CD4-positive, alpha-beta memory T cell (primary cell): ENCODE data around the gene SHH. TPM values are rescaled to one million over a fixed set of nuclear protein-coding genes. Genes with fewer than 3 reads are reported as not detected.

Experiments
- CTCF ChIA-PET: fragments of 350-600 bp; sonication (Branson Sonifier 250); formaldehyde crosslinking; loops from one replicate; lab custom pipeline; 2021; ENCODE audit warnings: inconsistent platforms; ENCODE audit not compliant: partially characterized antibody; lab: Charles Lee
- POLR2A ChIA-PET: fragments of 350-600 bp; sonication (Branson Sonifier 250); formaldehyde crosslinking; loops from one replicate; lab custom pipeline; 2021; ENCODE audit not compliant: partially characterized antibody; lab: Charles Lee
- DNase-seq, 5 donors: peaks; one replicate each; pipeline versions ENCODE4 v3.0.0 to v3.0.0-alpha.2; 2020 to 2022; ENCODE audit warnings: mixed read lengths in 1 of 5
- H3K27ac ChIP-seq: one replicate; pipeline ENCODE4 v1.7.0; 2013; ENCODE audit warnings: low read depth, low read length
- H3K27me3 ChIP-seq: 2 replicates; pipeline ENCODE4 v1.7.0; 2013; ENCODE audit warnings: mild to moderate bottlenecking, low read length, moderate library complexity; ENCODE audit not compliant: insufficient read depth
- H3K36me3 ChIP-seq: 2 replicates; pipeline ENCODE4 v1.7.0; 2013; ENCODE audit warnings: mild to moderate bottlenecking, low read length, moderate library complexity; ENCODE audit not compliant: insufficient read depth
- H3K4me1 ChIP-seq: 2 replicates; pipeline ENCODE4 v1.7.0; 2013; ENCODE audit warnings: mild to moderate bottlenecking, low read length, moderate library complexity; ENCODE audit not compliant: insufficient read depth
- H3K4me3 ChIP-seq, 2 donors: one replicate each; pipeline ENCODE4 v1.7.0; 2013; ENCODE audit warnings: low read length in 2 of 2, mild to moderate bottlenecking in 1 of 2
- H3K9me3 ChIP-seq, 2 donors: one replicate each; pipeline ENCODE4 v1.7.0; 2013; ENCODE audit warnings: low read length in 2 of 2, control low read depth in 1 of 2; ENCODE audit not compliant: control insufficient read depth in 1 of 2
- H3K27ac Mint-ChIP-seq, 7 donors: one replicate each; pipeline ENCODE4 v1.8.0; 2020 to 2021; ENCODE audit warnings: mixed read lengths in 7 of 7, mild to moderate bottlenecking in 6 of 7, inconsistent platforms in 3 of 7, moderate library complexity in 3 of 7
- H3K27me3 Mint-ChIP-seq, 2 donors: one replicate each; pipeline ENCODE4 v1.8.0; 2020 to 2021; ENCODE audit warnings: mixed read lengths in 2 of 2
- H3K36me3 Mint-ChIP-seq, 2 donors: one replicate each; pipeline ENCODE4 v1.8.0; 2020 to 2021; ENCODE audit warnings: mixed read lengths in 2 of 2, inconsistent platforms in 1 of 2, mild to moderate bottlenecking in 1 of 2
- H3K4me1 Mint-ChIP-seq, 4 donors: one replicate each; pipeline ENCODE4 v1.8.0; 2020 to 2021; ENCODE audit warnings: mixed read lengths in 4 of 4, mild to moderate bottlenecking in 1 of 4
- H3K4me3 Mint-ChIP-seq, 8 donors: one replicate each; pipeline ENCODE4 v1.8.0; 2020 to 2021; ENCODE audit warnings: mixed read lengths in 8 of 8, mild to moderate bottlenecking in 7 of 8, moderate library complexity in 6 of 8, inconsistent platforms in 3 of 8
- H3K9me3 Mint-ChIP-seq, 8 donors: one replicate each; pipeline ENCODE4 v1.8.0; 2020 to 2021; ENCODE audit warnings: mixed read lengths in 8 of 8, mild to moderate bottlenecking in 5 of 8, inconsistent platforms in 3 of 8, moderate library complexity in 1 of 8
- intact Hi-C: fragments of 100-400 bp; cut with micrococcal nuclease; formaldehyde crosslinking; loops from one replicate; pipeline ENCODE4 v1.15.1; 2023
- polyA plus RNA-seq, 2 donors: library from polyadenylated mRNA; unstranded; fragments of 300-500 nt; fragmentation: Illumina TruSeq; gene quantifications; one replicate each; pipeline ENCODE4 v1.2.3, GENCODE V29; 2021
- total RNA-seq, 2 experiments: library from RNA; stranded (reverse); gene quantifications; one replicate each; pipeline ENCODE4 v1.2.3, GENCODE V29; 2021

SHH gene
- total and polyA plus RNA-seq, 4 experiments from 2014 or later = 0.03 TPM; not detected in 3

GRCh38 chr7:155846936-155847335, 34.7 kb upstream of the SHH start:
- ChIA-PET CTCF (no interaction called here), POLR2A (no interaction called here)
- intact Hi-C loops = no loop called here
- no peaks in the 10 kb centered on the region for H3K4me1 Mint-ChIP-seq
- H3K36me3 Mint-ChIP-seq = no peaks in the 10 kb centered on the region
- H3K4me1 ChIP-seq = no peaks in the 10 kb centered on the region
- no peaks in the 10 kb centered on the region for H3K27me3 ChIP-seq
- no peaks in the 10 kb centered on the region for H3K36me3 ChIP-seq
- DNase-seq = no peak
- H3K27ac Mint-ChIP-seq = no peak overlapping the region
- H3K27me3 Mint-ChIP-seq = peaks cover 0 to 5% of the 10 kb centered on the region in 2 donors
- H3K27ac ChIP-seq = no peak overlapping the region
- no peak overlapping the region for H3K4me3 ChIP-seq
- no peak overlapping the region for H3K4me3 Mint-ChIP-seq
- no peaks in the 10 kb centered on the region for H3K9me3 ChIP-seq
- H3K9me3 Mint-ChIP-seq = no peaks in the 10 kb centered on the region

DNA sequence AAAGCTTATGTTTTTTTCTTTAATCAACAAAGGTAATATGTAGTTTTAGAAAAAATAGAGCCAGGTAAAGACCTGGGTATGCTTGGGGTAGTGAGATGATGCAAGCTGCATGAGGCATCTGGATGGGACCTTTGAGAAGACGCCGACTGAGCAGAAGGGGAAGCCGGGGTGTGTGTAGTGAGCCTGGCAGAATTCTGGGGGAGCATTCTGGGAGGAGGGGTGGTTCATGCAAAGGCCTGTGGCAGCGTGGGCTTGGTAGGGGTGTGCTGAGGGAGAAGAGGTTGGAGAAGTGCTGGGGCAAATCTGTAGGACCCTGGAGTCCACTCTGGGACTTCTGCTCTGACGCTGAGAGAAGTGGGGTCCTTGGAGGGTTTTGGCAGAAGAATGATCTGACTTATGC, 33.9 kb upstream of the SHH start:
- no peak for DNase-seq
- Mint-ChIP-seq H3K9me3 (no peaks in the 10 kb centered on the region), H3K36me3 (no peaks in the 10 kb centered on the region), H3K27ac (no peak overlapping the region), H3K4me3 (no peak overlapping the region), H3K4me1 (no peaks in the 10 kb centered on the region), H3K27me3 (peaks cover 0 to 5% of the 10 kb centered on the region in 2 donors)
- H3K27ac ChIP-seq = no peak overlapping the region
- no peaks in the 10 kb centered on the region for H3K36me3 ChIP-seq
- H3K4me1 ChIP-seq = no peaks in the 10 kb centered on the region
- intact Hi-C loops = no loop called here
- H3K4me3 ChIP-seq = no peak overlapping the region
- POLR2A ChIA-PET = no interaction called here
- no peaks in the 10 kb centered on the region for H3K27me3 ChIP-seq
- CTCF ChIA-PET = no interaction called here
- H3K9me3 ChIP-seq = no peaks in the 10 kb centered on the region

- no peaks in the 10 kb centered on the region for H3K27me3 ChIP-seq
- no peaks in the 10 kb centered on the region for H3K9me3 Mint-ChIP-seq
- no peak overlapping the region for H3K27ac Mint-ChIP-seq
- no peak overlapping the region for H3K4me3 ChIP-seq
- no peaks in the 10 kb centered on the region for H3K36me3 ChIP-seq
- H3K4me1 Mint-ChIP-seq = no peaks in the 10 kb centered on the region
- POLR2A ChIA-PET = no interaction called here
- no peak for DNase-seq
- H3K27me3 Mint-ChIP-seq = peaks cover 0 to 4% of the 10 kb centered on the region in 2 donors
- intact Hi-C loops = no loop called here
- no peaks in the 10 kb centered on the region for H3K36me3 Mint-ChIP-seq
- CTCF ChIA-PET = no interaction called here
- no peaks in the 10 kb centered on the region for H3K9me3 ChIP-seq
- H3K4me1 ChIP-seq = no peaks in the 10 kb centered on the region
- H3K4me3 Mint-ChIP-seq = no peak overlapping the region
- no peak overlapping the region for H3K27ac ChIP-seq
Measured at GRCh38 chr7:155845226-155845625, 33.0 kb upstream of the SHH start.

DNA sequence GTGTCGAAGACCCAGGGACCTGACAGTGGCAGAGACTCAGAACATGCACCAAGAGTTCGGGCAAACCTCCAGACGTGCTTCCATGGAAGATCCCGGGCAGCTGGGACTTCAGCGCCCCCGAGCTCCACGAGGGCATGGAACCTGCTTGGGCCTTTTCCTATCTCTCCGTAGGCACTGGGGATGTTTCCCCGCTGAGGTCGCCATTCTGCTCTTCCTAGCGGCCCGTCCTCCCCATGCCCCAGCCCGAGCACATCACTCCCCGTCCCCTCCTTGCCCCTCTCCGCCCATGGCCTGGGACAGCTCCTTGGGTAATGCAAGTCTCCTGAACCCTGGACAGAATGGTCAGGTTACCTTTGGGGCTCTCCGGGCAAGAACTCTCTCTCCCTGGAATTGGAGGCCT, 32.3 kb upstream of the SHH start:
- no peak for DNase-seq
- ChIA-PET POLR2A (no interaction called here), CTCF (no interaction called here)
- no peaks in the 10 kb centered on the region for H3K36me3 Mint-ChIP-seq
- Histone ChIP-seq H3K9me3 (no peaks in the 10 kb centered on the region), H3K4me3 (no peak overlapping the region), H3K27me3 (no peaks in the 10 kb centered on the region), H3K36me3 (no peaks in the 10 kb centered on the region), H3K4me1 (no peaks in the 10 kb centered on the region), H3K27ac (no peak overlapping the region)
- peaks cover 0 to 4% of the 10 kb centered on the region in 2 donors for H3K27me3 Mint-ChIP-seq
- H3K4me3 Mint-ChIP-seq = no peak overlapping the region
- no peak overlapping the region for H3K27ac Mint-ChIP-seq
- no peaks in the 10 kb centered on the region for H3K9me3 Mint-ChIP-seq
- intact Hi-C loops = no loop called here
- H3K4me1 Mint-ChIP-seq = no peaks in the 10 kb centered on the region

DNA sequence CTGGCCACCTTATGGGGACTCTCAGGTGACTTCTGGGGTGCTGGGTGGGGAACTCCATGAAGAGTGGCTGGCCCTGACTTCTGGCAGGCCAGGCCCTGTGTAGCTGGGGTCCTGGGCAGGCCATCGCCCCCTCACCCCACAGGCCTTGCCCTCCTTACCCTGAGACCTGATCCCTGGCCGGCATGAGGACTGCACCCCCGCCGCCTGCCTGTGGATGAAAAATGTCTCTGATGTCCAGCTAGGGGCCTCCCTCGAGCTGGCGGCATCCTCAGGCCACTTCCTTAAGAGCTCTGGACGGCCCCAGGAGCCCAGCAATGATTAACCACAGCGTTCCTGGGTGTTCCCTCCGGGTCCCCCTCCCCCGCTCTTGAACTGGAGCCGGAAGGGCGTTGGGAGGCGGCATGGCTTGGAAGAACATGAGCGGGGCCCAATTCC, 31.8 kb upstream of the SHH start:
- no peak overlapping the region for H3K27ac ChIP-seq
- no peak overlapping the region for H3K4me3 ChIP-seq
- CTCF ChIA-PET = no interaction called here
- no peaks in the 10 kb centered on the region for H3K36me3 ChIP-seq
- Mint-ChIP-seq H3K27ac (no peak overlapping the region), H3K4me1 (no peaks in the 10 kb centered on the region), H3K27me3 (peaks cover 2 to 4% of the 10 kb centered on the region in 2 donors), H3K4me3 (no peak overlapping the region), H3K9me3 (no peaks in the 10 kb centered on the region), H3K36me3 (no peaks in the 10 kb centered on the region)
- H3K9me3 ChIP-seq = no peaks in the 10 kb centered on the region
- POLR2A ChIA-PET = no interaction called here
- intact Hi-C loops = no loop called here
- DNase-seq = no peak
- H3K4me1 ChIP-seq = no peaks in the 10 kb centered on the region
- H3K27me3 ChIP-seq = no peaks in the 10 kb centered on the region

DNA sequence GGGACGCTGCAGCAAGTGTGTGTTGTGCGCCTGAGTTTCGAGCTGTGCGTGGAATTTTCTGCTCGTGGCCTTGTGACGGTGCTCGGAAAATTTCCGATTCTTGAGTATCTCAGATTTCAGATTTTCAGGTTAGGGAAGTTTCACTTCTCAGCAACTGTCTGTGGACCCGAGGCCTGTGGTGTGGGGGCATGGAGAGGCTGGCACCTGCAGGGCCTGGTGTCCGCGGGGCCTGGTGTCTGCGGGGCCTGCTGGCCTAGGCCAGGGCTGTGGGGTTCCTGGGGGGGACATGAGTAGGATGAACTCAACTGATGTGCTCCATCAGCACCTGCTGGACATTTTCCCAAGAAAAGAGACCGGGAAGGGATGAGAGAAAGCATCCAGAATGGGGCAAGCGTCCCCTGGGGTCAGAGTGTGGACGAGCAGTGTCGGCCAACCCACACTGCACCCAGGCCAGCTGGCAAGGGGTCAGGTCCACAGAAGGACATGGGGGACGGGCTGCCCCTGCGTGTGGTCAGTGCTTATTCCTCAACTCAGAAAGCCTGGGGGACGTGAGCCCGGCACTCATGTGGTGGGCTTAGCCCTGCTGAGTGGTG, 31.3 kb upstream of the SHH start:
- CTCF ChIA-PET = no interaction called here
- H3K27ac ChIP-seq = no peak overlapping the region
- H3K36me3 ChIP-seq = no peaks in the 10 kb centered on the region
- no peaks in the 10 kb centered on the region for H3K9me3 Mint-ChIP-seq
- POLR2A ChIA-PET = no interaction called here
- no peaks in the 10 kb centered on the region for H3K4me1 Mint-ChIP-seq
- H3K27me3 Mint-ChIP-seq = peaks cover 2 to 4% of the 10 kb centered on the region in 2 donors
- intact Hi-C loops = no loop called here
- no peak overlapping the region for H3K4me3 Mint-ChIP-seq
- H3K4me1 ChIP-seq = no peaks in the 10 kb centered on the region
- H3K27ac Mint-ChIP-seq = no peak overlapping the region
- H3K36me3 Mint-ChIP-seq = no peaks in the 10 kb centered on the region
- DNase-seq = no peak
- no peaks in the 10 kb centered on the region for H3K27me3 ChIP-seq
- no peaks in the 10 kb centered on the region for H3K9me3 ChIP-seq
- H3K4me3 ChIP-seq = no peak overlapping the region

DNA sequence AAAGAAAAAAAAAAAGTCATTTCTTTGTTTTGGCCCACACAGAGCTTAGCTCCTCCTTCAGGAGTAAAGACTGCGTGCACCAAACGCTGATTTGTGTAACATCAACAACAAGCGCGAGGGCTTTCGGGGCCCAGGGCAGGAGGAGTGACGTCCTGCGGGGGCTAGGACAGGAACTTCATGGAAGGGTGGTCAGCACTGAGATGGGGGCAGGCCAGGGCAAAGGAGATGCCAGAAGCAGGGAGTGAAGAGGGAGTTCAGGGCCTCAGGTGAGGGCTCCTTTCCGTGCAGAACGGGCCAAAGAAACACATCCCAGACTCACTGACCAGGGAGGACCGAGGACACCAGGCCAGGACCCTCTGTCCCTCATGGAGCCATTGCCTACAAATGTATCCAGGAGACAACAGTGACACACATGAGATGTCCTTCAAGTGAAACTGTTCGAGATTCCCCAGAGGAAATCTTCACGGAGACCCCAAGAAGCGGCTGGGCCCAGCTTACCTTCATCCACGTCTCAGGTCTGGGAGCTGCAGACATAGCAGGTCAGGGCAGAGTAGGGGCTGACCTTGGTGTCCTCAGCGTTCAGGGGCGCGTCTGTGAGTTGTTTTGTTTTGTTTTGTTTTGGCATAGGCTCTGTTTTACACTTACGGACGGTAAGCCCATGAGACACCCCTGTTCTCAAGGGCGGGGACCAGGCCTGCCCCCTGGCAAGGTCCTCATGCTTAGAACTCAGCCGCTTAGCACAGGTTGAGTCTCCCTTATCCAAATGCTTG, 30.4 kb upstream of the SHH start:
- H3K27me3 ChIP-seq = no peaks in the 10 kb centered on the region
- Mint-ChIP-seq H3K27ac (no peak overlapping the region), H3K4me1 (no peaks in the 10 kb centered on the region), H3K27me3 (peaks cover 2 to 4% of the 10 kb centered on the region in 2 donors), H3K36me3 (no peaks in the 10 kb centered on the region), H3K4me3 (no peak overlapping the region), H3K9me3 (no peaks in the 10 kb centered on the region)
- no peak overlapping the region for H3K4me3 ChIP-seq
- H3K27ac ChIP-seq = no peak overlapping the region
- H3K36me3 ChIP-seq = no peaks in the 10 kb centered on the region
- DNase-seq = no peak
- ChIA-PET POLR2A (no interaction called here), CTCF (no interaction called here)
- no peaks in the 10 kb centered on the region for H3K4me1 ChIP-seq
- no peaks in the 10 kb centered on the region for H3K9me3 ChIP-seq
- intact Hi-C loops = no loop called here
